Osteocyte (in vitro differentiated cells): ENCODE results near the gene PLAAT3. TPM values are rescaled to one million over a fixed set of nuclear protein-coding genes. Genes with fewer than 3 reads are reported as not detected.

Experiments
- DNase-seq: peaks from one replicate; pipeline ENCODE4 v3.0.0; 2021; ENCODE audit warnings: mixed read lengths; ENCODE audit not compliant: unreplicated experiment; ENCODE audit errors: extremely low spot score
- H3K27ac Mint-ChIP-seq: one replicate; pipeline ENCODE4 v1.8.0; 2021; ENCODE audit warnings: mild to moderate bottlenecking, mixed read lengths; ENCODE audit not compliant: unreplicated experiment
- H3K27me3 Mint-ChIP-seq: one replicate; pipeline ENCODE4 v1.8.0; 2021; ENCODE audit warnings: mixed read lengths; ENCODE audit not compliant: unreplicated experiment
- H3K36me3 Mint-ChIP-seq: one replicate; pipeline ENCODE4 v1.8.0; 2021; ENCODE audit warnings: mixed read lengths; ENCODE audit not compliant: unreplicated experiment
- H3K4me1 Mint-ChIP-seq: one replicate; pipeline ENCODE4 v1.8.0; 2021; ENCODE audit warnings: mixed read lengths; ENCODE audit not compliant: unreplicated experiment
- H3K4me3 Mint-ChIP-seq: one replicate; pipeline ENCODE4 v1.8.0; 2021; ENCODE audit warnings: mild to moderate bottlenecking, moderate library complexity, mixed read lengths; ENCODE audit not compliant: unreplicated experiment
- H3K9me3 Mint-ChIP-seq: one replicate; pipeline ENCODE4 v1.8.0; 2021; ENCODE audit warnings: mixed read lengths; ENCODE audit not compliant: unreplicated experiment
- CTCF ChIP-seq: fragments of 200-600 bp; sonication (generic); IDR thresholded peaks from 2 replicates; pipeline ENCODE4 v1.5.0; 2021; ENCODE audit warnings: antibody characterized with exemption, mild to moderate bottlenecking, moderate library complexity
- total RNA-seq: library from RNA; stranded (reverse); gene quantifications from 2 replicates; pipeline ENCODE4 v1.2.1, GENCODE V29; 2021

The PLAAT3 gene
- total RNA-seq, 1 donor from 2014 or later: 20.0 TPM

GRCh38 chr11:63564784-63565350 lies 49.4 kb downstream of the PLAAT3 start:
- no peak overlapping the region for H3K4me3 Mint-ChIP-seq
- DNase-seq: no peak
- no peak overlapping the region for H3K27ac Mint-ChIP-seq
- no peaks in the 10 kb centered on the region for H3K9me3 Mint-ChIP-seq
- no peak for TF ChIP-seq CTCF
- H3K27me3 Mint-ChIP-seq: peaks cover 14% of the 10 kb centered on the region
- H3K4me1 Mint-ChIP-seq: peaks cover 11% of the 10 kb centered on the region
- H3K36me3 Mint-ChIP-seq: no peaks in the 10 kb centered on the region

- Mint-ChIP-seq H3K27ac (no peak overlapping the region), H3K4me1 (peaks cover 11% of the 10 kb centered on the region), H3K27me3 (peaks cover 13% of the 10 kb centered on the region), H3K9me3 (no peaks in the 10 kb centered on the region), H3K4me3 (no peak overlapping the region), H3K36me3 (no peaks in the 10 kb centered on the region)
- no peak for TF ChIP-seq CTCF
- no peak for DNase-seq
These were observed 50.0 kb downstream of the PLAAT3 start for GRCh38 chr11:63564056-63564774.

GRCh38 chr11:63563201-63564055 lies 50.8 kb downstream of the PLAAT3 start, which contains the start of gene PLAAT2:
Gene PLAAT2, minus strand, starts transcription at chr11:63563379. Its CDS starts 55 bp downstream, at chr11:63563324.
- peaks cover 18% of the 10 kb centered on the region for H3K27me3 Mint-ChIP-seq

GRCh38 chr11:63560506-63561180 lies 53.6 kb downstream of the PLAAT3 start:
- H3K27me3 Mint-ChIP-seq: peaks cover 33% of the 10 kb centered on the region
- H3K36me3 Mint-ChIP-seq: no peaks in the 10 kb centered on the region
- no peak for TF ChIP-seq CTCF
- H3K4me3 Mint-ChIP-seq: no peak overlapping the region
- H3K9me3 Mint-ChIP-seq: no peaks in the 10 kb centered on the region
- no peak overlapping the region for H3K27ac Mint-ChIP-seq
- DNase-seq: peak; percentile 53
- no peaks in the 10 kb centered on the region for H3K4me1 Mint-ChIP-seq

More at GRCh38 chr11:63563201-63564055, 50.8 kb downstream of the PLAAT3 start, which contains the start of gene PLAAT2:
- Mint-ChIP-seq H3K9me3 (no peaks in the 10 kb centered on the region), H3K4me3 (no peak within 1 kb of the TSS), H3K27ac (no peak within 1 kb of the TSS), H3K4me1 (peaks cover 9% of the 10 kb centered on the region), H3K36me3 (no peaks in the 10 kb centered on the region)
- no peak for DNase-seq
- no peak for TF ChIP-seq CTCF
